Measurements from ENCODE around the gene RRAD. TPM values are rescaled to one million over a fixed set of nuclear protein-coding genes. Genes with fewer than 3 reads are reported as not detected.
A peak's percentile ranks its signal among the peaks of the same experiment; 100 is the strongest.
"Not testable (repeated sequence)": the region's sequence is repeated elsewhere in the genome, so short reads cannot be mapped to it uniquely, and the experiment has no call there.

The RRAD gene
- total RNA-seq, 1 experiment from 2014 or later: 1.1 TPM

DNA sequence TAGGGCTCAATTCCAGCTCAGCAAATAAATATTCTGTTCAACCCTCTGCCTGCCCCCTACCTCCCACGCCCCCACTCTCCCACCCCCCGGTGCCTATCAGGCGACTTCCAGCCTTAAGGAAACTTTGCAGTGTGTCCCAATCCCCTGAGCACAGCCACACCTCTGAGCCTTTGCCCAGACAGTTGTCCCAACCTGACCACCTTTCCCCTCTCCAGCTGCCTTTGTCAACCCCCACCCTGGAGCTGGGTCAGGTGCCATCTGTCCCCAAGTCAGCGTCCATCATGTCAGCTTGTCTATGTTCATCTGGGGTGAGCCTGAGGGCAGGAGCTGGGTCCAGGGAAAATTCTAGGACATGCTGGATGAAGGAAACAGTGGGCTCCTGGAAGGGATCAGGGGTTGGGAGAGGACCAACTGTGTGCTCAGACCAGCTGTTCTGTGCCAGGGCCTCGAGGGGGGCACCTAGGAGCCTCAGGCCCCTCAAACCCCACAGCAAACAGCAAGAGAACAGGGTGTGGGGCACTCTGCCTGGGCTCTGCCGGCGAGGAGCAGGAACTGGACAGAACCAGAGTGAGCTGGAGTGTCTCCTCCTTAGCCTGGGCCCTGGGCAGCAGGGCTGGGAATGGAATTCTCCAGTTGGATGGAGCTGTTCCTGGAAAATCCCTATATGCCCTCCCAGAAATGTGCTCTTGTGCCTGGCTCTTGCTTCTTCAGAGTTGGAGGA, 24.5 kb downstream of the RRAD start:
- DNase-seq (ENCODE audit: low read depth): no peak

DNA sequence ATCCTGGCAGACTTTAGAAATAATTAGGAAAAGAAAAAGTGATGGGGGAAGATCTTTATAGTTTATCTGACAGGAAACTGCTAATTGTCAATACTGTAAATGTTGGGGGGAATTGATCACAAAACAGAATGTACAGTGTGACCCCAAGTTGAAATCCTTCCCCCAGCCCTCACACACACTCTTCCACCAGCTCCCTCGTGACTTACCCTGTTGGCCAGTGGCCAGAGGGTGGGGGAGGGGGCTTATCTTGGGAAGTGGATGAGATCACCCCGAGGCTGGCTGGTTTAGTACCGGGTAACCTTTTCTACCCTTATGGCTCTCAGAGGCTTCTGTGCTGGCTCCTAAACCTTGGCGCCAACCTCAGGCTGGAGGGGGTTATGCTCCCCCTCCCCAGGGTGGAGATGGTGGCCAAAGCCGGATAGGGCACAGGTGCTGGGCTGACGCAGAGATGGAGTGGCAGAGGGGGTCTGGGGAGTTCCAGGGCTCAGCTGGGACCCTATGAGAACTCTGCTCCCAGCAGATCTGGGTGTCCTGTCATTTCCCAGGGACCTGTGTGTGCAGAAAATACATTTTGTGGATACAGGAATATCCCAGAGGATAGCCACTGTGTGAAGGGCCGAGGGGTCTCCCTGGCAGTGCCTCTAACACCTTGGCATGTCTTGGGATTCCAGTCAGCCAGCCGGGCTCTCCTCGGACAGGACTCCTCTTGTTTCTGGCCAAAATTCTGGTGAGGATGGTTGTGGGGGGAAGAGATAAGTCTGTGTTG, 25.2 kb downstream of the RRAD start:
- peak; percentile 84 for DNase-seq (ENCODE audit: low read depth)

DNA sequence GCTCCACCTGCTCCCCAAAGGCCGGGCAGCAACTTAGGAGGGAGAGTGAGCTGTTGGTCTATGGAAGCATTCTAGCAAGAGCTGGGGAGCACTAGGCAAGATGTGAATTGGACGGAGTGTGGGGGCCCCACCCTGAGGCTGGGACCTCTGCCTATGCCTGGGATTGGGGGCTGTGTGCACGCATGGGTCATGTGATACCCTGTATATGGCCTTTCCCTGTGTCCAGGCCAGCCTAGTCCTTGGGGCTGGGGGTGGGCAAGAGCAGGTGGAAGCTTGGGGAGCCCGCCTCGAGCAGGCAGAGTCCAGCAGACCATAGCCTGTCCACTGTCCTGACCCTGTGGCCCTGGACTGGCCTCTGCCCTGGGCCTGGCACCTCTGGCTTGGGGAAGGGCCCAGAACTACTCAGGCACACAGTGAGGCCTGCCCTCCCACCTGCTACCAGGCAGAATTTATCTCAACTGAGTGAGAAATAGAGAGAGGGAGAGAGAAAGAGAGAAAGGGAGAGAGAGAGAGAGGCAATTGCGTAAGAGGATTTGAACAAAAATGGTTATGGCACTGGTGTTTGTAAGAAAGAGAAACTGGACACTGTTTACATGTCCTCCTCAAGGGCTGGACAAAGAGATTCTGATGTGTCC, 25.9 kb downstream of the RRAD start:
- peak; percentile 57 for DNase-seq (ENCODE audit: low read depth)

DNA sequence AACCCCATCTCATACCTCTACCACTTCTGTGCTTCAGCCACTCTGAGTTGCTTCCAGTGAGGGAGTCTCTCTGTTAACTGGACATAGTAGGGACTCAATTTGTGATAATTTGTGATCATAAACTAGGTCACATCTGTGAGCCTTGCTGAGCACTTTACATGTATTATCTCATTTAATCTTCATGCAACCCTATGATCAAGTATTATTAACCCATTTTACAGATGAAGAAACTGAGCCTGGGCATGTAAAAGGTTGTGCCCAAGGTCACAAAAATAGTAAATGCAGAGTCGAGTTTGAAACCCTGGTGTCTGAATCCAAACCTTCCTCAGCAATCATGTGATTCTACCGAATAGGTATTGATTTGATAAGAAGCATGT, 26.4 kb downstream of the RRAD start:
- no peak for DNase-seq (ENCODE audit: low read depth)

DNA sequence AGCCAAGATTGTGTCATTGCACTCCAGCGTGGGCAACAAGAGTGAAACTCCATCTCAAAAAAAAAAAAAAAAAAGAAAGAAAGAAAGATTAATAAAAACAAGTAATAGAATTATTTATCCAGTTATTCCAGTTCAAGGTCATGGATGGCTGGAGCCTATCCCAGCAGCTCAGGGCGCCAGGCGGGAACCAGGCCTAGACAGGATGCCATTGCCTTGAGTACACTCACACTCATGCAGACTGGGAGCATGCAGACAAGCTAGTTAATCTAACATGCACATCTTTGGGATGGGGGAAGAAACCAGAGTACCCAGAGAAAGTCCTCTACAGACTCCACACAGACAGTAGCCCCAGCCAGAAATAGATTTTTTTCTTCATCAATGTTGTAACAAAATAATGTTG, 27.1 kb downstream of the RRAD start:
- DNase-seq (ENCODE audit: low read depth): no peak

DNA sequence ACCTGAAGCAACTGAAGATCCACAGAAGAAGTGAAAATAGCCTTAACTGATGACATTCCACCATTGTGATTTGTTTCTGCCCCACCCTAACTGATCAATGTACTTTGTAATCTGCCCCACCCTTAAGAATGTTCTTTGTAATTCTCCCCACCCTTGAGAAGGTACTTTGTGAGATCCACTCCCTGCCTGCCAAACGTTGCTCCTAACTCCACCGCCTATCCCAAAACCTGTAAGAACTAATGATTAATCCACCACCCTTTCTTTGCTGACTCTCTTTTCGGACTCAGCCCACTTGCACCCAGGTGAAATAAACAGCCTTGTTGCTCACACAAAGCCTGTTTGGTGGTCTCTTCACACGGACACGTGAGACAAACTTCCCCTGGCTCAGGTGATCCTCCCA, 28.7 kb downstream of the RRAD start:
- DNase-seq (ENCODE audit: low read depth): not testable (repeated sequence)

DNA sequence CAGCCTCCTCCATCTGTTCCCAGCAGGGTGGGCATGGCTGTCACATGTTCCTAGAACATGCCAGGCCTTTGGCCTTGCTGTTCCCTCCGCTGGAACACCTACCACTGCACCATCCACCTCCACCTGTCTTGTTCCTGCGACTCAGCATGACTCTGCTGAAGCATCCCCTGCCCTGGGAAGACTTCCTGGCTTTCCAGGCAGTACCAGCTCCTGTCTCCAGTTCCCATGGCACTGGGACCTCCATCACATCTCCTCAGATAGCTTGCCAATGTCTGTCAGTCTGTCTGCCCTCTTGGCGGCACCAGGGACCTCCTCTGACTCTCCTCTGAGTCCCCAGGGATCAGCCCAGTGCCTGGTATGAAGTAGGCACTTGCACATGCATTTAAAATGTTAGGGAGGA, 29.3 kb downstream of the RRAD start:
- DNase-seq (ENCODE audit: low read depth): no peak

DNA sequence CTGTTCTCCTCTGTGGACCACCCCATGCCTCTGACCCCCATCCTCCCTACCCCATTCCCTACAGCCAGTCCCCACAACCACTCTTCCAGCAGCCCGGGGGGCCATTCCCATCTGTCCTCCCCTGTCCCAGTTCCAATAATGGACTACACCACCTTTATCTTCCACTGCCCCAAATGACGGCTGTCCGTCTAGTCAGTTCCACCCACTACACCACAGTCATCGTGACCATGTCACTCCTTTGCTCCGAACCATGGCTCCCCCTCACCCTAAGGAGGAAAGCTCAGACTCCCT, 29.7 kb downstream of the RRAD start:
- DNase-seq (ENCODE audit: low read depth): no peak

DNA sequence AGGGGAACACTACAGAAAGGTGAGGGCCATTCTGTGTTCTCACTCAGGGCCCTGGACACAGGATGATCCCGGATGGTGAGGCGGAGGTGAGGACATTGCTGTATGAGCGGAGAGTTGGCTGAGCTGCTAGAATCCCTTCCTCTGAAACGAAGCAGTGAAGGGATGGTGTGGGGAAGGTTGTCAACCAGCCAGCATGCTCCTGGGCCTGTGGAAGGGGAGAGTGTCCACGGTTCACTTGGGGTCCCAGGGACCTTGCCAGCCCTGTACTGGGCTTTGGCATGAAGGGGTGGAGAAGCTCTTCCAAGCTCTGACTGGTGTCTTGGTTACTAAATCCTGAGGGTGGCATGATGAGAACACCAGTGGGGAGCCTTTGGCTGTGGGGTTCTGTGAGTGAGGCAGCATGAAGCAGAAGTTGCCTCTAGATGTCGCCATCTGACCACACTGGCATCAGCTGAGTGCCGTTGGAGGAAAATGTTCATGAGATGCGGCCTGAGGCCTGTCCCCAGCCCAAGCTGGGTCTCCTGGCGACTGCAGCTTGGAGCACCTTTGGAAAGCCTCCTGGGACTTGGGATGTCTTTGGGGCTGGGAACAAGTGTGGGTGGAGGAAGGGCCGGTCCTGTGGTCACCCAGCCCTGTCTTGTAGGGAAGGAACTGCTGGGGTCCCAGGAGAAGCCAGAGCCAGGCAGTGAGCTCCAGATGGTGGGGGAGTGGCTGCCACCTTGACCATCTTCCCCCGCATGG, 30.2 kb downstream of the RRAD start:
- peak; percentile 74 for DNase-seq (ENCODE audit: low read depth)

DNA sequence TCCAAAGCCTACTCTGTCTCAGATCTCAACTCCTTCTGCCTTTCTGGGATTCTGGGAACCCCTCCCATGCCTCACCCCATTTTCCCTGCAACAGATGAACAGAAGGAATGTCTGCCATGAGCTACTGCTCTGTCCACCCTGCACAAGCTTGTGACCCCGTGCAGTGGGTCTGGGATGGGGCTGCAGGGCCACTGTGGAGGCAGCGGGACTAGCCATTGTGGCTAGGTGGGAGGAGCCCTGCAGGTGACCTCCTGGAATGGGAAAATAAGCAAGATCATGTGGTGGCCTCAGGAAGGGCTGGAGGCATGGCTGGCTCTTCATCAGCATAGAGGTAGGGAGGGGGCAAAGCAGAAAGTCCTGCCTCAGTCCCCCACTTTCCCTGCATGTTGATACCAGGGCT, 31.3 kb downstream of the RRAD start:
- no peak for DNase-seq (ENCODE audit: low read depth)

DNA sequence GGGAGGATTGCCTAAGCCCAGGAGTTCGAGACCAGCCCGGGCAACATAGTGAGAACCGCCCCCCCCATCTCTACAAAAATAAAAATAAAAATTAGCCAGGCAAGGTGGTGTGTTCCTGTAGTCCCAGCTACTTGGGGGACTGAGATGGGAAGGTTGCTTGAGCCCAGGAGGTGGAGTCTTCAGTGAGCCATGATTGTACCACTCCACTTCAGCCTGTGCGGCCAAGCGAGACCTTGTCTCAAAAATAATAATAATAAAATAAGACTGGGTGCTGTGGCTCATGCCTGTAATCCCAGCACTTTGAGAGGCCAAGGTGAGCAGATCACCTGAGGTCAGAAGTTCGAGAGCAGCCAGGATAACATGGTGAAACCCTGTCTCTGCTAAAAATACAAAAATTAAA, 33.5 kb downstream of the RRAD start:
- DNase-seq (ENCODE audit: low read depth): no peak

DNA sequence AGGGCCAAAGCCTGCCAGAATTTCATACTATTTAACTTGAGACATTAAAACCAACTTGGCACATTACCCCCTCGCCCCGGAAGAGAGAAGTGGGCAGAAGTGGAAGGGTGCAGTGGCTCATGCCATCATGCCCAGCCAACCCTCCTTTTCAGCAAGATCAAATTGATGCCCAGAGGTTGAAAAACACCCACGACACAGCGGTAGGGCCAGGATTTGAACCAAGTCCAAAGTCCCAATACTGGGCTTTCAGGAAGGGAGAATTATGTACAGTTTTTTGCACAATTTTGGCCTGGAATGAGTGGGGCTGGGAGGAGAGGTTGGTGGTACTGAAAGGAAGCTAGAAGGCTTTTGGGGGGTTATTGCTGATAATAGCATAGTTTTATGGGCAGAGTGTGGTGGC, 34.0 kb downstream of the RRAD start:
- DNase-seq (ENCODE audit: low read depth): no peak

DNA sequence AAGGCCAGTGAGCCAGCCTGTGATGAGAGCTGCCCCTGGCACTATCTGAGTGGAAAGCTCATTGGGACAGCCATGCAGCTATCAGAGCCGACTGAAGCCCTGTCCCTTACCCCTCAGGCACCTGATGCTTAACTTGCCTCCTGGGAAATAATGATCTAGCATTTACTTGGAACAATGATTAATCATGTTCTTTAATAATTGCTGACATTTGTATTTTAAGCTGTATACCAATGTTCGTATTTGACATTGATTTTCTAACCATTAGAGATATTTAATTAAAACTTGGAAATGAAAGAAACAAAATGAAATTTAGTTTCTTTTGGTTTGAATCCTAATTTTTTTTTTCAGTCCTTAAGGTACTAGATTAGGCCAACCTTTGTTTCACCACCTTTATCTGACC, 34.5 kb downstream of the RRAD start:
- DNase-seq (ENCODE audit: low read depth): no peak

DNA sequence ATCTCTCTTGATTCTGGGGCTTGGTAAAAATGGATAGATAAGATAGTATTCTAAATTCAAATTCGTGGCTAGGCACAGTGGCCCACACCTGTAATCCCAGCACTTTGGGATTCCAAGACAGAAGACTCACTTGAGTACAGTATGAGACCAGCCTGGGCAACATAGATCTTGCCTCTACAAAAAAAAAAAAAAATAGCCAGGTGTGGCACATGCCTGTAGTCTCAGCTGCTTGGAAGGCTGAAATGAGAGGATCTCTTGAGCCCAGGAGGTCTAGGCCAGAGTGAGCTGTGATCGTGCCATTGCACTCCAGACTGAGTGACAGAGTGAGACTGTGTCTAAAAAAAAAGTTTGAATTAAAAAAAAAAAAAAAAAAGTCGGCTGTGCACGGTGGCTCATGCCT, 35.7 kb downstream of the RRAD start:
- no peak for DNase-seq (ENCODE audit: low read depth)

DNA sequence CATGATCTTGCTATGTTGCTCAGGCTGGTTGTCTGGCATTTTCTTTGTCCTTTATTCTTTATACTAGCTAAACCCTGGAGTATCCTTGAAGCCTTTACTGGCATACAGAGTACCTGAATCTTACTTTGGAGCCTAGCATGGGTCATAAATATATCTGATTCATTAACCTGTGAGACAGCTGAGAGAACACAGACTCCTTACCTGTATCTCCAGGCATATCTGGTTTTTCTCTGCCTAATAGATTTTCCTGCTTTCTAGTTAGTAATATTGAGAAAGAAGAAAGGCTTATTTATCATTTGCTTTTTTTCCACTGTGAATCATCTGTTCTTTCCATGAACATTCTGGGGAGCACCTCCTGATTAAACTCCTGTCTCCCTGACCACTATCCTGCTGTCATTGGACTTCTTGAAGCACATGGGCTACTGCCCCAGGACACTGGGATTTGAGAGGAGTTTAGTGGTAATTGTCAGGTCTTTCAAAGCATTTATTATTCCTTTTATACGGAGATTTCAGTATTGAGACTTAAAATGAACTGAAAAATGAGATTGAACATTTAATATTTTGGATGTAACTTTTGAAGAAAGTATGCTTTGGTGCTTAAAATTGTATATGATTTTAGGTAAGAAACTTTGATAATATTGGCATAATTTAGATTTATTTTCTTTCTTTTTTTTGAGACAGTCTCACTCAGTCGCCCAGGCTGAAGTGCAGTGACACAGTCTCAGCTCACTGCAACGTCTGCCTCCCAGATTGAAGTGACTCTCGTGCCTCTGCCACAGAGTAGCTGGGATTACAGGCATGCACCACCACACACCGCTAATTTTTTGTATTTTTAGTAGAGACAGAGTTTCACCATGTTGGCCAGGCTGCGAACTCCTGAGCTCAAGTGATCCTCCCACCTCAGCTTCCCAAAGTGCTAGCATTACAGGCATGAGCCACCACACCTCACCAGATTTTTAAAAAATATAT, 36.4 kb downstream of the RRAD start:
- peak; percentile 35 for DNase-seq (ENCODE audit: low read depth)

DNA sequence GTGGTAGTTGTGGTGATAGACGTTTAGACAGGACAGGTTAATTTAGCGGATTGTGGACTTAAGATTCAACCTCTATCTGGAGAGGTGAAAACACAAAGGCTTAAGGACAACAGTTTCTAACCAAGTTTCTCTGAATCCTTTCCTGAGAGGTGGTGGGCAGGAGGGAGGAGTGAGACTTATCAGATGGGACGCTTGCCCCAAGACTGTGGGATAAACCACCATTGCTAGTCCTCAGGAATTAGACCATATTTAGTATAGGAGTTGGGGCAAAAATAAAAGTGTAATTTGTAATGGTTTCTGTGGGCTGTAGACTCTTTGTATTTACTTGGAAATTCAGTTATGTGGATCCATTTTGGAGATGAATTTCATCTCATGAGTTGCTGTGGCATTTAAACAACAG, 38.4 kb downstream of the RRAD start:
- no peak for DNase-seq (ENCODE audit: low read depth)

DNA sequence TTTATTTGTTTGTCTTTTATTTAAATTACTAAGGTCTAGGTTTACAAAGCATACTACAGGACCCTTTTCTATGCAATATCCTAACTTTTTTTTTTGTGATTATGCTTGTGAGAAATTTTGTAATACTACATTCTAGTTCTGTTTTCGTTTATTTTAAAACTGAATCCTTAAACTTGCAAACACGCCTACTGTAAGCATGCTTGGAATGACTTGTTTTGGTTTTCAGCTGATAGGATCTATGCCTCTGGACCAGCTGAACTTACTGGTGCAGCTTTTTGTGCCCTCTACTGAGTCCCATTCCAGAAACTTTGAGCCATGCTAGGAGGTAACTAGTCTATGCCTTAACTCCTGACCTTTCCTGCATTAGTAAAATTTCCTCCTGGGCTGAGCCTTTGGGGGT, 39.0 kb downstream of the RRAD start:
- DNase-seq (ENCODE audit: low read depth): no peak

DNA sequence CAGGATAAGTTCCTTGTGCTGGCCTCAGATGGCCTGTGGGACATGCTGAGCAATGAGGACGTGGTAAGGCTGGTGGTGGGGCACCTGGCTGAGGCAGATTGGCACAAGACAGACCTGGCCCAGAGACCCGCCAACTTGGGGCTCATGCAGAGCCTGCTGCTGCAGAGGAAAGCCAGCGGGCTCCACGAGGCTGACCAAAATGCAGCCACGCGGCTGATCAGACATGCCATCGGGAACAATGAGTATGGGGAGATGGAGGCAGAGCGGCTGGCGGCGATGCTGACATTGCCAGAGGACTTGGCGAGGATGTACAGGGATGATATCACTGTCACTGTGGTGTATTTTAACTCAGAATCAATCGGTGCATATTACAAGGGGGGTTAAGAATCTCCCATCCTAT, 39.8 kb downstream of the RRAD start:
- no peak for DNase-seq (ENCODE audit: low read depth)

DNA sequence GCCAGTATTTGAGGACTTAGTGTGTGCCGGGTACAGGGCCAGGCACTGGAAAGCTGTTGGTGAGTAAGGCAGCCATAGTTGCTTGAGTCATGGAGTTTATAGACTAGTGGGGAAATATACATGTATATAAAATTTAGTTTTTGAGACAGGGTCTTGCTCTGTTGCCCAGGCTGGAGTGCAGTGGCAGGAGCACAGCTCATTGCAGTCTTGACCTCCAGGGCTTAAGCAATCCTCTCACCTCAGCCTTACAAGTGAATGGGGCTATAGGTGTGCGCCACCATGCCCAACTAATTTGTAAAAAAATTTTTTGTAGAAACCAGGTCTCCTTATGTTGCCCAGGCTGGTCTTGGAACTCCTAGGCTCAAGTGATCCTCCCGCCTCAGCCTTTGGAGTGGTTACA, 42.6 kb downstream of the RRAD start:
- no peak for DNase-seq (ENCODE audit: low read depth)

DNA sequence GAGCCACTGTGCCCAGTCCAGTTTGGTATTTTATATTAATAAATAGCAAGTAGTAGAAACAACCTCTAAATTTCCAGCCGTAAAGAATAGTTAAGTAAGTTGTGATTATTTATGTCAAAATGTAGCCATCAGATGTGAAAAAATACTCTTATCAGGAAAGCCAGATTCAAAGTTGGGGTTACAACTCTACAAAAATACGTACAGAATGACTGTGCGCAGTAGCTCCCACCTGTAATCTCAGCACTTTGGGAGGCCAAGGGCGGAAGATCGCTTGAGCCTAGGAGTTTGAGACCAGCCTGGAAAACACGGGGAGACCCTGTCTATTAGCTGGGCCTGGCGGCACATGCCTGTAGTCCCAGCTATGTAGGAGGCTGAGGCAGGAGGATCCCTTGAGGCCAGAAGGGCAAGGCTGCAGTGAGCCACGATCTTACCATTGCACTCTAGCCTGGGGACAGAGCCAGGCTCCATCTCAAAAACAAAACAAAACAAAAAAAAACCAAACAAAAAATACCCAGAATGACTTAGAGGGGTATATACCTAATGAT, 43.3 kb downstream of the RRAD start:
- DNase-seq (ENCODE audit: low read depth): no peak

DNA sequence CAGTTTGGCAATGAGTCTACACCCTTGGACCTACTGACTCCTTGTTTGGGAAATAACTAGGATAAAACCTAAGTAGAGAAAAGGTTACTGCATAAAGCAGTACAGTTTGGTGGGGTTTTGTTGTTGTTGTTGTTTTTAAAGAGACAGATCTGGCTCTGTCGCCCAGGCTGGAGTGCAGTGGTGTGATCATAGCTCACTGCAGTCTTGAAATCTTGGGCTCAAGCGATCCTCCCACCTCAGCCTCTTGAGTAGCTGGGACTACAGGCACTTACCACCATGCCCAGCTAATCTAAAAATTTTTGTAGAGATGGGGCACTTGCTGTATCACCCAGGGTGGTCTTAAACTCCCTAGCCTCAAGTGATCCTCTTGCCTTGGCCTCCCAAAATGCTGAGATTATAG, 43.8 kb downstream of the RRAD start:
- no peak for DNase-seq (ENCODE audit: low read depth)

All from LHCN-M2 (cell line).